ENCODE measurements around the gene TASP1.

The TASP1 gene, protein sequence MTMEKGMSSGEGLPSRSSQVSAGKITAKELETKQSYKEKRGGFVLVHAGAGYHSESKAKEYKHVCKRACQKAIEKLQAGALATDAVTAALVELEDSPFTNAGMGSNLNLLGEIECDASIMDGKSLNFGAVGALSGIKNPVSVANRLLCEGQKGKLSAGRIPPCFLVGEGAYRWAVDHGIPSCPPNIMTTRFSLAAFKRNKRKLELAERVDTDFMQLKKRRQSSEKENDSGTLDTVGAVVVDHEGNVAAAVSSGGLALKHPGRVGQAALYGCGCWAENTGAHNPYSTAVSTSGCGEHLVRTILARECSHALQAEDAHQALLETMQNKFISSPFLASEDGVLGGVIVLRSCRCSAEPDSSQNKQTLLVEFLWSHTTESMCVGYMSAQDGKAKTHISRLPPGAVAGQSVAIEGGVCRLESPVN

DNA sequence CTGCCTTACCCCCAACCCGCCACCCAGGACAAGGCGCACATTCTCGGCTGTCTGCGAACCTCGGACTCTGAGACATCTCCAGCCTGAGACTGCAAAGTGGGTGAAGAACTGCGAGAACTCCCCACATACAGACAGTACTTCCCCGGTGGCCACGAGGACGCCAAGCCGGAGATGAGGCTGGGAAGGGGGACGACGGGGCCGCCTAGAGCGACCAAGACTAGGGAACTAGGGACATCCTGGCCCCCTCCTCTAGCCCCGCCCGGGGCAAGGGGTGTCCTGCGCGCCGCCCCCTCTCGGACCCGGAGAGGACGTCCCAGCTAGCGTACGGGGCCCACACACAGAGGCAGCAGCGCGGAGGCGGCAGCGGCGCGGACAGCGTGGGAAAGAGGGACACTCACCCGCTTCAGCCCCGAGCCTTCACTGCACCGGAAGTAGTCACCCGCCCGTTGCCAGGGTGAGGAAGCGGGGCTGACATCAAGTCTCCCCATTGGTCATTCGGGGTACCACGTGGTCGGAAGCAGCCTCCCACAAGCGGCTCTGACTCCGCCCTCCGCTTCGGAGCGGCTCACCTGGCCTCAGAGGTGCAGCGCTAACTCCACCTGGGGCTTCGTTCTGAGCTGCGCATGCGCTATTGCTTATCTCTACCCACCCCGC, at the start of gene TASP1:
Gene TASP1, minus strand, starts transcription at position 437 of the 654 bp plus-strand sequence. CDS start 8,854 bp downstream, outside the sequence.
- peak; percentile 93 for DNase-seq
- TF ChIP-seq, protein P1, sequence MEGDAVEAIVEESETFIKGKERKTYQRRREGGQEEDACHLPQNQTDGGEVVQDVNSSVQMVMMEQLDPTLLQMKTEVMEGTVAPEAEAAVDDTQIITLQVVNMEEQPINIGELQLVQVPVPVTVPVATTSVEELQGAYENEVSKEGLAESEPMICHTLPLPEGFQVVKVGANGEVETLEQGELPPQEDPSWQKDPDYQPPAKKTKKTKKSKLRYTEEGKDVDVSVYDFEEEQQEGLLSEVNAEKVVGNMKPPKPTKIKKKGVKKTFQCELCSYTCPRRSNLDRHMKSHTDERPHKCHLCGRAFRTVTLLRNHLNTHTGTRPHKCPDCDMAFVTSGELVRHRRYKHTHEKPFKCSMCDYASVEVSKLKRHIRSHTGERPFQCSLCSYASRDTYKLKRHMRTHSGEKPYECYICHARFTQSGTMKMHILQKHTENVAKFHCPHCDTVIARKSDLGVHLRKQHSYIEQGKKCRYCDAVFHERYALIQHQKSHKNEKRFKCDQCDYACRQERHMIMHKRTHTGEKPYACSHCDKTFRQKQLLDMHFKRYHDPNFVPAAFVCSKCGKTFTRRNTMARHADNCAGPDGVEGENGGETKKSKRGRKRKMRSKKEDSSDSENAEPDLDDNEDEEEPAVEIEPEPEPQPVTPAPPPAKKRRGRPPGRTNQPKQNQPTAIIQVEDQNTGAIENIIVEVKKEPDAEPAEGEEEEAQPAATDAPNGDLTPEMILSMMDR (IDR thresholded peaks at IDR 0.05), result no peak
- H3K4me1 Mint-ChIP-seq, result peaks cover 23% of the 10 kb centered on the region
- peak within 1 kb of the TSS; percentile 99 for H3K27ac Mint-ChIP-seq
- peaks cover 15% of the 10 kb centered on the region for H3K9me3 Mint-ChIP-seq
- H3K36me3 Mint-ChIP-seq (ENCODE audit: low read depth), result peaks cover 26% of the 10 kb centered on the region
- peak within 1 kb of the TSS; percentile 98 for H3K4me3 Mint-ChIP-seq
- peaks cover 22% of the 10 kb centered on the region for H3K27me3 Mint-ChIP-seq (ENCODE audit: low read depth, poor library complexity)

DNA sequence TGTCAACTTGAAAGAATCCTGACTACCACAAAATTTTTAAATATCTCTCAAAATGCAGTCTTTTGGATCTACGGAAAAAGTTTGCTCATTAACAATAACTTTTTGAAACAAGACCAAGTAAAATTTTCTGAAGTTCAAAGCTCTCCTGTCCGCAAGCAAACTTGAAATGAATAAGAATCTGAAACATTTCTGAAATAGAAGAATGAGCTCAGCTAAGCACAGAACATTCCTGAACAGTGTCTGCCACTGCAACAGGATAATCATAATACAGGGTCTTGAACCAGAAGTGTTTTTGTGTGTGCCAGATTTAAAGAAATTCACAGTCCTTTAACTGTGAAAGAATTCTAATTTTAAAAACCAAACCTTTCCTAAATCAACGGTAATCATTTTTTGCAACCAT, 49.1 kb upstream of the TASP1 start:
- no peak for DNase-seq
- H3K27me3 Mint-ChIP-seq (ENCODE audit: low read depth, poor library complexity), result peaks cover 4% of the 10 kb centered on the region
- H3K9me3 Mint-ChIP-seq, result peaks cover 4% of the 10 kb centered on the region
- no peak overlapping the region for H3K4me3 Mint-ChIP-seq
- no peak overlapping the region for H3K27ac Mint-ChIP-seq
- TF ChIP-seq, protein P1 (IDR thresholded peaks at IDR 0.05), result no peak
- peaks cover 34% of the 10 kb centered on the region for H3K4me1 Mint-ChIP-seq
- H3K36me3 Mint-ChIP-seq (ENCODE audit: low read depth), result no peaks in the 10 kb centered on the region

DNA sequence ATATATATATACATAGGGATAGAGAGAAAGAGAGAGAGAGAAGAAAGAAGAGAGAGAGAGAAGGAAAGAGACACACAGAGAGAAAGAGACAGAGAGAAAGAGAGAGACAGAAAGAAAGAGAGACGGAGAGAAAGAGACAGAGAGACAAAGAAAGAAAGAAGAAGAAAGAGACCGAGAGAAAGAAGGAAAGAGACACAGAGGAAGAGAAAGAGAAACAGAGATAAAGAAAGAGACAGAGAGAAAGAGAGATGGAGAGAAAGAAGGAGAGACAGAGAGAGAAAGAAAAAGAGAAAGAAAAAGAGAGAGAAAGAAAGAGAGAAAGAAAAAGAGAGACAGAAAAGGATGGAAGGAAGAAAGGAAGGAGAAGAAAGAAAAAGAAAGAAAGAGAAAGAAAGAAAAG, 46.9 kb upstream of the TASP1 start:
- H3K4me1 Mint-ChIP-seq, result peaks cover 16% of the 10 kb centered on the region
- no peaks in the 10 kb centered on the region for H3K36me3 Mint-ChIP-seq (ENCODE audit: low read depth)
- no peak overlapping the region for H3K27ac Mint-ChIP-seq
- H3K4me3 Mint-ChIP-seq, result no peak overlapping the region
- H3K9me3 Mint-ChIP-seq, result no peaks in the 10 kb centered on the region
- H3K27me3 Mint-ChIP-seq (ENCODE audit: low read depth, poor library complexity), result peaks cover 4% of the 10 kb centered on the region
- no peak for DNase-seq
- TF ChIP-seq, protein P1 (IDR thresholded peaks at IDR 0.05), result no peak

DNA sequence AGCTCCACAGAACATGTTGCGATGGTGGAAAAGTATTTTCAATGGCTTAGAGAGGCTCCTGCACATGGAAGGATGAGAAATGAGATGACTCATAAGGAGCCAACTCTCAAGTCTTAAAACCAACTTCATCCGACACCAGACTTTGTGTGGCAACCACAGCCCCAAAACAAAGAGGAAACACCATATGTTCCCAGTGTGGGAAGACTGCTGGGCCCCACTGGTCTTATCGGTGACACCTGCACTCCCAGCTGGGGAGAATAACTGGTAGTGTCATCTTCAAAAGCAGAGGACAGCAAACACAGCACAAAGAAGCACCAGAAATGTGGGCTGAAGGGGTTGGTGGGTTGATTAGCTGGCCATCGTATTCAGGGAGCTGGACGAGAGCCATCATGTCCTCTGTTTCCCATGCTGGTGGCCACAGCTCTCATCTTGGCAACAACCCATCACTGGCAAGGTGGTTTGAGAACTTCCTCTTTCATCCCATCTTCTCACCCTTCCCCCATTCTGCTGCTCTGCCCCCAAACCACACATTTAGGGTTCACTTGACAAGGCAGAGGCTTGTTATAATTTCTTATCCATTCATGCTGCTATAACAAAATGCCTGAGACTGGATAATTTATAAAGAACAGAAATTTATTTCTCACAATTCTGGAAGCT, 46.0 kb upstream of the TASP1 start:
- no peak overlapping the region for H3K4me3 Mint-ChIP-seq
- H3K9me3 Mint-ChIP-seq, result no peaks in the 10 kb centered on the region
- H3K4me1 Mint-ChIP-seq, result peaks cover 15% of the 10 kb centered on the region
- H3K27ac Mint-ChIP-seq, result no peak overlapping the region
- no peak for DNase-seq
- H3K27me3 Mint-ChIP-seq (ENCODE audit: low read depth, poor library complexity), result peaks cover 4% of the 10 kb centered on the region
- H3K36me3 Mint-ChIP-seq (ENCODE audit: low read depth), result no peaks in the 10 kb centered on the region
- TF ChIP-seq, protein P1 (IDR thresholded peaks at IDR 0.05), result no peak

DNA sequence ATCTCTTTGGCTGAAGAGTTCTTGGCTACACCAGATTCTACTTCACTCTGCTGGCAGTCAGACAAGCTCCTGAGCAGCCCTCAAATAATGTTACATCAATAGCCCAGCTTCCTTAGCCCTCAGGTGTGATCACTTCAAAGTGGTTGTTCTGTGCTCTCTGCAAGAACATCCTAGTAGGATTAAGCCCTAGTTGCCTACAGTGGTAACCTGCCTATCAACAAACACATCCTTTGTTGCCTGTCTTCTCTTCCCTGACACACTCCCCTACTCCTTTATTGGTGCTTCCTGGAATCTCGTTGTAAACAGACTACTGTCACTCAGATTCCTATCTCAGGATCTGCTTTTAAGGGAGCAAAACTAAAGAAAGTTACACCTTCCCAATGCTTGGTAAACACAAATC, 45.1 kb upstream of the TASP1 start:
- H3K27me3 Mint-ChIP-seq (ENCODE audit: low read depth, poor library complexity), result peaks cover 4% of the 10 kb centered on the region
- peaks cover 15% of the 10 kb centered on the region for H3K4me1 Mint-ChIP-seq
- H3K9me3 Mint-ChIP-seq, result no peaks in the 10 kb centered on the region
- DNase-seq, result no peak
- H3K4me3 Mint-ChIP-seq, result no peak overlapping the region
- H3K27ac Mint-ChIP-seq, result no peak overlapping the region
- TF ChIP-seq, protein P1 (IDR thresholded peaks at IDR 0.05), result no peak
- no peaks in the 10 kb centered on the region for H3K36me3 Mint-ChIP-seq (ENCODE audit: low read depth)

All from nephron progenitor cell (in vitro differentiated cells).